Karpas-422 (cell line): Measurements from ENCODE around the gene TYROBP. TPM values are rescaled to one million over a fixed set of nuclear protein-coding genes. Genes with fewer than 3 reads are reported as not detected.

ENCODE experiments used
- DNase-seq: peaks from one replicate; pipeline ENCODE4 v3.0.0-alpha.2; 2015
- H2AFZ ChIP-seq: fragments of 200-600 bp; sonication (generic); 2 replicates; pipeline ENCODE4 v1.6.1; 2014; ENCODE audit warnings: antibody characterized with exemption, low read length, mixed read lengths
- H3K27ac ChIP-seq: fragments of 200-600 bp; sonication (generic); 2 replicates; pipeline ENCODE4 v1.5.1; 2014; ENCODE audit warnings: mild to moderate bottlenecking, low read length, moderate library complexity
- H3K27me3 ChIP-seq: fragments of 200-600 bp; sonication (generic); 2 replicates; pipeline ENCODE4 v1.6.1; 2014; ENCODE audit warnings: low read length, mixed read lengths
- H3K36me3 ChIP-seq: fragments of 200-600 bp; sonication (generic); 2 replicates; pipeline ENCODE4 v1.6.1; 2014; ENCODE audit warnings: low read length, mixed read lengths; ENCODE audit not compliant: insufficient read depth
- H3K4me1 ChIP-seq: fragments of 200-600 bp; sonication (generic); 2 replicates; pipeline ENCODE4 v1.6.1; 2014; ENCODE audit warnings: mild to moderate bottlenecking, low read length, mixed read lengths
- H3K4me2 ChIP-seq: fragments of 200-600 bp; sonication (generic); 2 replicates; pipeline ENCODE4 v1.6.1; 2014; ENCODE audit warnings: low read length, low read depth, mild to moderate bottlenecking; ENCODE audit not compliant: poor library complexity, severe bottlenecking
- H3K4me3 ChIP-seq: fragments of 200-600 bp; sonication (generic); 2 replicates; pipeline ENCODE4 v1.5.1; 2014; ENCODE audit warnings: mild to moderate bottlenecking, antibody characterized with exemption, low read length, mixed read lengths
- H3K79me2 ChIP-seq: fragments of 200-600 bp; sonication (generic); 2 replicates; pipeline ENCODE4 v1.6.1; 2014; ENCODE audit warnings: mild to moderate bottlenecking, low read length, mixed read lengths
- H3K9ac ChIP-seq: fragments of 200-600 bp; sonication (generic); 2 replicates; pipeline ENCODE4 v1.6.0; 2014; ENCODE audit warnings: low read length
- H3K9me2 ChIP-seq: fragments of 200-600 bp; sonication (generic), shearing (Covaris generic); replicated peaks from 2 replicates; pipeline ENCODE4 v1.6.0; 2014; ENCODE audit warnings: mild to moderate bottlenecking, low read length, moderate library complexity; ENCODE audit not compliant: insufficient read depth
- H3K9me3 ChIP-seq: fragments of 300-700, 200-600 bp; sonication (generic); 2 replicates; pipeline ENCODE4 v1.6.1; 2014; ENCODE audit warnings: low read length, mixed read lengths
- H4K20me1 ChIP-seq: fragments of 200-600 bp; sonication (generic); 2 replicates; pipeline ENCODE4 v1.6.1; 2014; ENCODE audit warnings: mild to moderate bottlenecking, antibody characterized with exemption, low read length, low read depth; ENCODE audit not compliant: insufficient read depth
- small RNA-seq: library from RNA; depleted of rRNA; stranded (forward); fragments of <200 nt; gene quantifications from one replicate; pipeline ENCODE3, GENCODE V24; 2014
- total RNA-seq: library from RNA; depleted of rRNA; stranded (reverse); fragments of >200 nt; shearing (Covaris generic); gene quantifications from 2 replicates; pipeline ENCODE4 v1.2.3, GENCODE V29; 2014; ENCODE audit warnings: low replicate concordance; rRNA removed

Gene TYROBP
- total RNA-seq, 1 experiment from 2014 or later, result not detected

GRCh38 chr19:35860818-35861639 lies 47.1 kb downstream of the TYROBP start:
- Histone ChIP-seq H2AFZ (no peak overlapping the region), H3K36me3 (no peaks in the 10 kb centered on the region), H3K4me2 (no peak overlapping the region), H4K20me1 (no peaks in the 10 kb centered on the region), H3K4me1 (peaks cover 6% of the 10 kb centered on the region), H3K27ac (no peak overlapping the region), H3K9me3 (no peaks in the 10 kb centered on the region), H3K4me3 (no peak overlapping the region), H3K79me2 (no peaks in the 10 kb centered on the region), H3K9ac (no peak overlapping the region), H3K9me2 (no peaks in the 10 kb centered on the region), H3K27me3 (no peaks in the 10 kb centered on the region)
- no peak for DNase-seq

GRCh38 chr19:35860436-35860817 lies 47.7 kb downstream of the TYROBP start:
- H3K4me3 ChIP-seq, result no peak overlapping the region
- H3K4me1 ChIP-seq, result peaks cover 6% of the 10 kb centered on the region
- H3K4me2 ChIP-seq, result no peak overlapping the region
- H3K9ac ChIP-seq, result no peak overlapping the region
- H4K20me1 ChIP-seq, result no peaks in the 10 kb centered on the region
- H3K79me2 ChIP-seq, result no peaks in the 10 kb centered on the region
- no peaks in the 10 kb centered on the region for H3K36me3 ChIP-seq
- no peak overlapping the region for H2AFZ ChIP-seq
- no peaks in the 10 kb centered on the region for H3K9me2 ChIP-seq
- H3K27ac ChIP-seq, result no peak overlapping the region
- no peaks in the 10 kb centered on the region for H3K27me3 ChIP-seq
- H3K9me3 ChIP-seq, result no peaks in the 10 kb centered on the region
- no peak for DNase-seq

GRCh38 chr19:35859414-35859813 lies 48.7 kb downstream of the TYROBP start:
- no peaks in the 10 kb centered on the region for H3K9me3 ChIP-seq
- no peaks in the 10 kb centered on the region for H3K9me2 ChIP-seq
- DNase-seq, result no peak
- no peaks in the 10 kb centered on the region for H4K20me1 ChIP-seq
- no peaks in the 10 kb centered on the region for H3K27me3 ChIP-seq
- no peak overlapping the region for H2AFZ ChIP-seq
- no peaks in the 10 kb centered on the region for H3K79me2 ChIP-seq
- H3K4me1 ChIP-seq, result peaks cover 6% of the 10 kb centered on the region
- no peak overlapping the region for H3K4me3 ChIP-seq
- no peak overlapping the region for H3K9ac ChIP-seq
- H3K36me3 ChIP-seq, result no peaks in the 10 kb centered on the region
- no peak overlapping the region for H3K4me2 ChIP-seq
- no peak overlapping the region for H3K27ac ChIP-seq

GRCh38 chr19:35858311-35858710 lies 49.8 kb downstream of the TYROBP start:
- H3K9me3 ChIP-seq, result no peaks in the 10 kb centered on the region
- H4K20me1 ChIP-seq, result no peaks in the 10 kb centered on the region
- H3K27ac ChIP-seq, result no peak overlapping the region
- no peak overlapping the region for H2AFZ ChIP-seq
- H3K4me1 ChIP-seq, result peaks cover 6% of the 10 kb centered on the region
- H3K36me3 ChIP-seq, result no peaks in the 10 kb centered on the region
- H3K4me2 ChIP-seq, result no peak overlapping the region
- H3K79me2 ChIP-seq, result no peaks in the 10 kb centered on the region
- H3K4me3 ChIP-seq, result no peak overlapping the region
- DNase-seq, result no peak
- no peaks in the 10 kb centered on the region for H3K27me3 ChIP-seq
- H3K9me2 ChIP-seq, result no peaks in the 10 kb centered on the region
- H3K9ac ChIP-seq, result no peak overlapping the region

- H2AFZ ChIP-seq, result no peak within 1 kb of the TSS
- peak within 1 kb of the TSS; percentile 59 for H3K4me2 ChIP-seq
These were observed 51.4 kb downstream of the TYROBP start, which contains the start of gene KIRREL2 for GRCh38 chr19:35856546-35857149. Gene KIRREL2 (plus strand): TSS chr19:35856911. CDS start chr19:35857120, 209 bp downstream.

More at GRCh38 chr19:35856546-35857149, 51.4 kb downstream of the TYROBP start, which contains the start of gene KIRREL2:
- no peaks in the 10 kb centered on the region for H3K79me2 ChIP-seq
- peaks cover 6% of the 10 kb centered on the region for H3K4me1 ChIP-seq
- H3K36me3 ChIP-seq, result no peaks in the 10 kb centered on the region
- no peaks in the 10 kb centered on the region for H3K9me2 ChIP-seq
- DNase-seq, result no peak
- H3K9ac ChIP-seq, result 0 out of 2 replicates have a peak within 1 kb of the TSS, but pooled peaks have one; percentile 17
- peak within 1 kb of the TSS; percentile 38; the same call in 1 of the 2 replicates for H3K4me3 ChIP-seq
- no peak within 1 kb of the TSS for H3K27ac ChIP-seq
- H3K27me3 ChIP-seq, result no peaks in the 10 kb centered on the region
- no peaks in the 10 kb centered on the region for H3K9me3 ChIP-seq
- H4K20me1 ChIP-seq, result no peaks in the 10 kb centered on the region

Small RNAs within 50 kb of the gene (small RNA-seq; reads per million reads assigned to genes)
- not detected for gene AF038458.1
- gene RN7SL402P, result not detected

Other genes with a start within 250 kb of the TYROBP start
- gene UPK1A, start 241.8 kb downstream of the TYROBP start, total RNA-seq, result not detected in 2 replicates
- not detected in 2 replicates for gene ZBTB32, start 203.7 kb downstream of the TYROBP start, total RNA-seq
- 15.3 and 21.4 TPM in 2 replicates for gene KMT2B, start 190.3 kb downstream of the TYROBP start, total RNA-seq
- gene IGFLR1, start 165.8 kb downstream of the TYROBP start, total RNA-seq, result 1.5 and 15.2 TPM in 2 replicates
- 31.7 and 50.4 TPM in 2 replicates for gene U2AF1L4, start 162.9 kb downstream of the TYROBP start, total RNA-seq
- gene PSENEN, start 162.6 kb downstream of the TYROBP start, total RNA-seq, result 47.7 and 112 TPM in 2 replicates
- gene LIN37, start 159.7 kb downstream of the TYROBP start, total RNA-seq, result 5.9 and 12.4 TPM in 2 replicates
- 0.18 and 1.5 TPM in 2 replicates for gene HSPB6, start 151.3 kb downstream of the TYROBP start, total RNA-seq
- gene PROSER3, start 150.1 kb downstream of the TYROBP start, total RNA-seq, result 16.6 and 17.5 TPM in 2 replicates
- gene ARHGAP33, start 132.7 kb downstream of the TYROBP start, total RNA-seq, result 5.8 and 12.3 TPM in 2 replicates
- not detected in 2 replicates for gene PRODH2, start 95.5 kb downstream of the TYROBP start, total RNA-seq
- gene NPHS1, start 55.8 kb downstream of the TYROBP start, total RNA-seq, result not detected in 2 replicates
- 0.07 TPM in 1 of 2 replicates, not detected in the other for gene KIRREL2, start 51.4 kb downstream of the TYROBP start, total RNA-seq
- gene APLP1, start 39.7 kb downstream of the TYROBP start, total RNA-seq, result 9.9 and 23.8 TPM in 2 replicates
- gene NFKBID, start 7.8 kb downstream of the TYROBP start, total RNA-seq, result 7.2 and 17.1 TPM in 2 replicates
- 12.2 and 18.8 TPM in 2 replicates for gene HCST, start 5.8 kb downstream of the TYROBP start, total RNA-seq
- gene LRFN3, start 28.1 kb upstream of the TYROBP start, total RNA-seq, result 3.7 and 3.8 TPM in 2 replicates
- 23.4 and 71.2 TPM in 2 replicates for gene SDHAF1, start 86.9 kb upstream of the TYROBP start, total RNA-seq
- 1.2 and 1.8 TPM in 2 replicates for gene SYNE4, start 100.5 kb upstream of the TYROBP start, total RNA-seq
- gene ALKBH6, start 105.9 kb upstream of the TYROBP start, total RNA-seq, result 11.1 and 48.4 TPM in 2 replicates
- gene CLIP3, start 124.6 kb upstream of the TYROBP start, total RNA-seq, result 0.72 and 1.2 TPM in 2 replicates
- gene THAP8, start 146.0 kb upstream of the TYROBP start, total RNA-seq, result 3.6 and 8.9 TPM in 2 replicates
- gene WDR62, start 146.6 kb upstream of the TYROBP start, total RNA-seq, result 9.4 and 10.9 TPM in 2 replicates
- gene OVOL3, start 202.8 kb upstream of the TYROBP start, total RNA-seq, result 1.6 and 3.1 TPM in 2 replicates
- 175 and 322 TPM in 2 replicates for gene POLR2I, start 206.6 kb upstream of the TYROBP start, total RNA-seq
- gene TBCB, start 207.2 kb upstream of the TYROBP start, total RNA-seq, result 200 and 242 TPM in 2 replicates
- gene CAPNS1, start 231.8 kb upstream of the TYROBP start, total RNA-seq, result 121 and 180 TPM in 2 replicates
- gene COX7A1, start 244.2 kb upstream of the TYROBP start, total RNA-seq, result not detected in 2 replicates